Parietal lobe (tissue), 1 donor: ENCODE data around the gene FAM209B. TPM values are rescaled to one million over a fixed set of nuclear protein-coding genes. Genes with fewer than 3 reads are reported as not detected.

ENCODE experiments used
- total RNA-seq: library from RNA; depleted of rRNA; stranded (reverse); fragments of >200 nt; gene quantifications from one replicate; pipeline ENCODE4 v1.2.3, GENCODE V29; 2014

The FAM209B gene
- total RNA-seq: not detected

DNA sequence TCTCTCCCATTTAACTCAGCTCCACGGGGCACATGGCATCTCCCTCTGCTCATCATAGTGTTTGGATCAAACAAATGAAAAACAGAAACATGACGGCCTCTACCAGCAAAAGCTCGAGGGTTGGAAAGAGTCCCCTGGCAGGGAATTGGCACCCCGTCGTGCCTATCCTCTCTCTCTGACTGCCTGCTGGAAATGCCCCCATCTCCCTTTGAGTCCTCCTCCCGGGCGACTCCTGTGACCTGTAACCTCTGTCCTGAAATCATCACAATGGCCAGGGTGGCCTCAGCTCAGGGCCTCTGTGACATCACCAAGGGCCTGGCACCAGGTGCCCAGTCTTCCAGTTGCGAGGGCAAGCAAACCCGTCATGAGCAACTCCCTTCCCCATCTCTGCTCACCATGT, at the start of gene FAM209B:
Gene FAM209B (plus strand): TSS at position 301 of the 400 bp plus-strand sequence. CDS start 96 bp downstream, at position 397.

DNA sequence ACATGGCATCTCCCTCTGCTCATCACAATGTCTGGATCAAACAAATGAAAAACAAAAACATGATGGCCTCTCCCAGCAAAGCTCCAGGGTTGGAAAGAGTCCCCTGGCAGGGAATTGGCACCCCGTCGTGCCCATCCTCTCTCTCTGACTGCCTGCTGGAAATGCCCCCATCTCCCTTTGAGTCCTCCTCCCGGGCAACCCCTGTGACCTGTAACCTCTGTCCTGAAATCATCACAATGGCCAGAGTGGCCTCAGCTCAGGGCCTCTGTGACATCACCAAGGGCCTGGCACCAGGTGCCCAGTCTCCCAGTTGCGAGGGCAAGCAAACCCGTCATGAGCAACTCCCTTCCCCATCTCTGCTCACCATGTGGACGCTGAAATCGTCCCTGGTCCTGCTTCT, 8.6 kb upstream of the FAM209B start, which contains the start of gene FAM209A:
Gene FAM209A (plus strand): TSS at position 301 of the 400 bp plus-strand sequence. CDS start 65 bp downstream, at position 366.

Other genes starting within 250 kb of the FAM209B start
- gene FAM210B, start 174.3 kb upstream of the FAM209B start, total RNA-seq: 12.5 TPM
- 4.4 TPM for gene AURKA, start 141.0 kb upstream of the FAM209B start, total RNA-seq
- gene CSTF1, start 140.6 kb upstream of the FAM209B start, total RNA-seq: 31.0 TPM
- gene CASS4, start 121.0 kb upstream of the FAM209B start, total RNA-seq: 0.31 TPM
- gene RTF2, start 64.6 kb upstream of the FAM209B start, total RNA-seq: 41.0 TPM
- not detected for gene FAM209A, start 8.5 kb upstream of the FAM209B start, total RNA-seq
- 6.9 TPM for gene TFAP2C, start 96.1 kb downstream of the FAM209B start, total RNA-seq